GM18858 (cell line): ENCODE data around the gene IGF1R.

Experiments
- ATAC-seq: cut with Tn5 transposase; IDR thresholded peaks from one replicate; pipeline ENCODE4 v1.9.1; 2021; ENCODE audit not compliant: unreplicated experiment

Gene IGF1R

DNA sequence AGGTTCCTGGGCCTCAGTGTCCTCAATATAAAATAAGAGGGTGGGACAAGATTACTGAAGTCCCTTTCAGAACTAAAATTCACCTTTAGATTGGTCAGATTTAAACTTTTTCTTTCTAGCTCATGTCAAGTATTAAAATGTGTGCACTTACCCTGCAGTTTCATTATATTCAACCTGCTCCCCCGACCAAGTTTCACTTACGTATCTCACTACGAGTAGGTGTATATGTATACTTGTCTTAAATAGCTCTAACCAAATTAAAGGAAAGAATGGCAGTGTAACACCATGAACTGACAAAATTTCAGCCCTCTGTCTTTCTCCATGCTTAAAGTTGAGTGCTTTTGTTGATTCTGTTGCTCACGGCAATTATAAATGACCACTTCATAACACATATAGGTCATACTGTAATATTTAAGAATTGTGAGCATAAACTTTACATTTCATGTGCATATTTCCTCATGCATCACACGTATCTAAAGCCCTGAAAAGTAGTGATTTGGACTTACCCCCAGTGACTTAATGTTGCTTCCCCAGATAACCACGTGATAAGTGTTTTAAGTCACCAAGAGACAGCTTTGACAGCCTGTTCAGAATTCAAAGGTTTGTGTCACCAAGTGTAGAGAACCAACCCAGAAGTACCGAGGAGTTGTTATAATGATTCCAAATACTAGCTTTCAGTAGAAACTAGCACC is 289.2 kb downstream of the IGF1R start:
- ATAC-seq: peak; percentile 66

- ATAC-seq: peak; percentile 31
These were observed 289.7 kb downstream of the IGF1R start for GRCh38 chr15:98938105-98938417.

DNA sequence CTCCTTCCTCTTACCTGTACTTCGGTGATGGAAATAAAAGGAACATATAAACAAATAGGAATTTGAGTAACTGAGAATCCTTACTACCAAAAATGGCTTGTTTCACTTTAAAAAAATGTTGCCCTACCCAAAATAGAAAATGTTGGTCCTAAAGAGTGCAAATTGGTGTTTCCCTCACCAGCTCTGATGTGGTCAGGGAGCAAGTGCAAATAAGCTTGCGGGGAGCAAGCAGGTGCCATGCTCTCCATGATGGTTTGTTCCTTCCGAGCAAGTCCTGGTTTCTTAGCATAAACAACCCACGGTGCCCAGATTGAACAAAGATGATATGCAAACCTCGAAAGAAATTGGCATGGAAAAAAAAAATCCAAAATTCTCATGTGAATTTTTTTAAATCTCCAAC is 290.5 kb downstream of the IGF1R start:
- no peak for ATAC-seq

DNA sequence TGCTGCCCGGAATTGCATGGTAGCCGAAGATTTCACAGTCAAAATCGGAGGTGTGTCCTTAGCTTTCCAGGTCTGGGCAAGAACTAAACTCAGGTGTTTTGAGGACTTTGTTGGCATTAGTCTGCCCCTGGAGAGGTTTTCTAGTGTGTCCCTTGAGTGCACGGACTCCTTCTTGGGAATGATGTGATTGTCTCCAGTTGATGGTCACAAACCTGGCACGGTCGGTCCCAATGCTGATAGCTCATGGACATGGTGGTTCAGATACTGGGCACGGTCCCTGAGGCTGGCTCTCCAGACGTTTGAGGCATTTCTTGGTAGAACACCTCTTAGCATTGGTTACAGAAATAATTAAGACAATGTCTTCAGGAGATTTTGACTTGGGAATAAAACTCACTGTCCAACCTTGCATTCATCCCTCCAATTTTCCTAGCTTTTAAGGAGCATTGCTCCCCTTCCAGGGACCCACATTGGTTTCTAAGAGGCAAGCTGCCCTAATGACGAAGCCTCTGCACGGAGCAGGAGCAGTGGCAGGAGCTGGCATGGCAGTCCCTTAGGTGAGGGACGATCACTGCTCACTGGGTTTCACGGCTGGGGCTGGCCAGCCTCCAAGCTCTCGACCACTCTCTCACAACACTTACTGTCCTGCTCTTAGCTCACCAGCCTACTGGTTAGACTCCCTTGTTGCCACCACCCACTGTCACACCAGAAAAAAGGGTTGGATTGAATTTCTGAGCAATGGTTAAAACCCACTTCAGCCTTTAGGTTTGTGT is 291.2 kb downstream of the IGF1R start:
- ATAC-seq: no peak

DNA sequence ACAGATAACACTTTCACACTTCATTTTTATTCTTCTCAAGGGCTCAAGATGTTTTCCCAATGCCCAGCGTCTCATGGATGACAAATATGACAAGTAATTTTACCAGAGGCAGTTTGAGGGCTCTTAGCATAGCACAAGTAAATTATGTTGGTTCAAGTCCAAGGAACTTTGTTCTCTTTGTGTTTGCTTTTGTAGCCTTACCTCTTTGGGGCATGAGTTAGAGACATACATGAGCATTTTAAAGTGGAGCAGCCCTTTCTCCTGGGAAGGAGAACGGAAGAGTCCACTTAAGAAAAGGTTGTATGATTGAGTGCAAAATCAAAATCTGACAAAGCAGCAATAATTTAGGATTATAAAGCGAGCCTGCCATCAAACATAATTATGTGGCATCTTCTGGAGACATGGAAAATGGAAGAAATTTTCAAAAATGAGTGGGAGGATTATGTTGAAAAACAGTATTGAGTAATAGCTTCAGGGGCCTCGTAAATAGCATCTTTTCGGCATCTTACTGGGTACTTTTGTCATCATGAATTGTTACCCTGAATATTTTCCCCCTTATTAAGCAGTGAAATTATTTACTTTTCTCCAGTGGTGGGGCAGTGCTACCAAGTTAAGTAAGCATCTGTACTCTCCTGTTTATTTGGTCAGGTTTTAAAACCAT is 293.4 kb downstream of the IGF1R start:
- ATAC-seq: no peak

DNA sequence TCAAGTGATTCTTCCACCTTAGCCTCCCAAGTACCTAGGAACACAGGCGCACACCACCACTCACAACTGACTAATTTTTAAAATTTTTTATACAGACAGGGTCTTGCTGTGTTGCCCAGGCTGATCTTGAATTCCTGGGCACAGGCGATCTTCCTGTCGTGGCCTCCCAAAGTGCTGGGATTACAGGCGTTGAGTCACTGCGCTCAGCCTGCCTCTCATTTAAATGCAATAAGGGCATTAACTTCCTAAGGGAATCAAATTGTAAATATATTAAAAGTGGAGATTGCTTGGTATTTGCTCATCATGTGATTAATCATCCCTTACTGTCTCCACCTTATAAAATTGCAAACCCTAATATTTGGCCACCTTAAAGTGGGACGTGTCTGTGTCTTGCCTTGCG is 294.1 kb downstream of the IGF1R start:
- ATAC-seq: no peak

DNA sequence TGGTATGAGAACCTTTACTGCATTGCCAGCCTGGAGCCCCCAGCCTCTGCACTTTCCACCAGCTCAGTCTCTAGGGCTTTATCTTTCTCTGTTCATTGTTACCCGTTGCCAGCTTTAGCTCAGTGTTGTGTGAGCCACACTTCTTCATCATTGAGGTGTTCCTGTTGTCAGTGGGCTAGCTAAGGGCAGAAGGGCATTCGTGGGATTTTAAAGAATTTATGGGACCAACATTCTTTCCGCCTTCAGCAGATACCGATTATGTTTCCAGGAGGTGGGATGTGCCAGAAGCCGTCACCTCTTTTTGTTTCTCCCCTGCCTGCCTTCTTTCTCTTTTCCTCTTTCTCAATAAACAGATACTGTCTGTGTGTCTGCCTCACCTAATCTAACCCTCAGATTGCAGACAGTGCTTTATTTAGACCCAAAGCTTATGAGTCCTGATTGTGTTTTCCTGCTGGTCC is 294.7 kb downstream of the IGF1R start:
- no peak for ATAC-seq

GRCh38 chr15:98943601-98944151 is 295.3 kb downstream of the IGF1R start:
- no peak for ATAC-seq

- ATAC-seq: no peak
These were observed 298.2 kb downstream of the IGF1R start for GRCh38 chr15:98946301-98947255.

- no peak for ATAC-seq
These were observed 300.1 kb downstream of the IGF1R start for GRCh38 chr15:98948456-98948855.

GRCh38 chr15:98948941-98949340 is 300.6 kb downstream of the IGF1R start:
- ATAC-seq: no peak

GRCh38 chr15:98949624-98950023 is 301.3 kb downstream of the IGF1R start:
- no peak for ATAC-seq

- no peak for ATAC-seq
These were observed 301.9 kb downstream of the IGF1R start for GRCh38 chr15:98950248-98950647.

- ATAC-seq: no peak
These were observed 302.7 kb downstream of the IGF1R start for GRCh38 chr15:98951004-98951403.

DNA sequence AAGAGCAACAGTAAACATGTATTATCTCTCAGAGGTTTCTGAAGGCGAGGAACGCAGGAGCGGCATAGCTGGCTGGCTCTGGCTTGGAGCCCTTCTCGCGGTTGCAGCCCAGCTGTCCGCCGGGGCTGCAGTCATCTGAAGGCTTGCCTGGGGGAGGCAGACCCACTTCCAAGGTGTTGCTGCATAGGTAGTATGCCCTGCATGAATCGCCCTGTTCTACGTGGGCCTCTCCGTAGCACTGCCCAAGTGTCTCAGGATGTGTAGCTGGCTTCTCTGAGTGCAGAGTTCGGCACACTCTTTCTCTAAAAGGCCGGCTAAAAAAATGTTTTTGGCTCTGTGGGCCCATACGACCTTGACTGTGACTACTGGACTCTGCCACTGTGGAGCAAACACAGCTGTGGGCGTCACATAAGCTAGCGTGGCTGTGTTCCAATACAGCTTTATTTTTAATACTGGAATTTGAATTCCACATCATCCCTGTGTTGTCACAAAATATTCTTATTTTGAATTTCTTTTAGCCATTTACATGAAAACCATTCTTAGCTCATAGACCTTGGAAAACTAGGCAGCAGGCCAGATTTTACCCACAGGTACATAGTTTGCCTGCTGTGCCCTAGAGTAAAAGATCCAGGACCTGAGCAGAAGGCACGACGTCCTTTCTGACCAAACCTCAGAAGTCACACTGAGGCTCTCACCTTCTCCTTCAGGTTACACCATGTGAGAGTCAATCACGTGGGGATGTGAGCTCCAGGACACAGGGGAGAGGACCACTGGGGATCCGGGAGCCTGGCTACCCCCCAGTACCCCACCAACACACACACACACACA is 303.4 kb downstream of the IGF1R start:
- ATAC-seq: no peak

- peak; percentile 97 for ATAC-seq
These were observed 304.1 kb downstream of the IGF1R start for GRCh38 chr15:98952381-98952803.

DNA sequence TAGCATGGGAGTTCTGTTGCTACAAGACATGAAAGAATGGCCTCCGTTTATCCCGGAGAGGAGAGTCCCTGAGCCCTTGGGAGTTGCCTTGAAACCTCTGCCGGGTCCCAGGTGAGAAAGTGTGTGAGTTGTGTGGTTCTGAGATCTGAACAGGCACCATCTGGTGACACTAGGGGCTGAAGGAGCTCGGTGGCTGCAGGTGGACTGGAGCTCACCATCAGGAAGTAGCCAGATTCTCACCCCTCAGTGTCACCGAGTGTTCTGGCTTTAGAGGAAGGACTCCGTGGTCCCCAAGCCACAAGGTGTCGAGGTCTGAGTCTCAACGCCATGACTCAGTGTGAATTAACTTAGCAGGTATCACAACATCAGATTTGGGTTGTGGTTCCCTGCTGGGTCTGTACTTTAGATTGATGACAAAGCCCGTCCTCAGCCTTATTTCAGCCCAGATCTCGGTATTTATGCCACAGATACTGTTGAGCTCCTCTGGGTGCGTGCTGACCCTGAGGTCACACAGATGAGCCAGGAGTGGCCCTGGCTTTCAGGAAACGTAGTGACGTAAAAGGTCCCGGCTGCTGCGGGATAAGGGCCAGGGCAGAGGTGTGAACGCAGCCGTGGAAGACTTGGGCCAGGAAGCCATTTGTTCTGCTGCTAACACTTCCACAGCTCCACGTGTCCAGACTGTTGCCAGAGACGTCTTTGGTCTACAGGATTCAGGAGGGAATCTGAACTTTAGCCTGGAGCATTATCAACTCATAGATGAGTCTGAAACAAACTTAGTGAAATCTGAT is 304.9 kb downstream of the IGF1R start:
- ATAC-seq: no peak

DNA sequence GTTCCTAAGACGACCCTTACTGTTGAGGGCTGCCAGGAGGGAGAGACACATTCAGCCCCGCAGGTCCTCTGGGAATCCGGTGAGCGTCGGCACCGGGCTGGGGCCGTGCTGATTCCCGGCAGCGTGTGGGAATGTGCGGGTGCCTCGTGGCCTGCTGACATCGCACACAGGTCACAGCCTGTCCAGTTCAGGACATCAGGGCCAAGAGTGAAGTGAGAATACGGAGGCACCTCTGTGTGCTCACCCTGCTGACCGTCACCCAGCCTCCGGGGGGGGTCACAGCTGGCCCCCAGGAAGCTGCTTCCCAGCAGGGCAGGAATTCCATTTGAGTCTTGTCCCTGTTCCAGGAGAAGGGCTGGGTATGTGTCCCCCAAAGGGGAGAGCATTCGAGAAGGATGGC is 305.6 kb downstream of the IGF1R start:
- ATAC-seq: no peak

DNA sequence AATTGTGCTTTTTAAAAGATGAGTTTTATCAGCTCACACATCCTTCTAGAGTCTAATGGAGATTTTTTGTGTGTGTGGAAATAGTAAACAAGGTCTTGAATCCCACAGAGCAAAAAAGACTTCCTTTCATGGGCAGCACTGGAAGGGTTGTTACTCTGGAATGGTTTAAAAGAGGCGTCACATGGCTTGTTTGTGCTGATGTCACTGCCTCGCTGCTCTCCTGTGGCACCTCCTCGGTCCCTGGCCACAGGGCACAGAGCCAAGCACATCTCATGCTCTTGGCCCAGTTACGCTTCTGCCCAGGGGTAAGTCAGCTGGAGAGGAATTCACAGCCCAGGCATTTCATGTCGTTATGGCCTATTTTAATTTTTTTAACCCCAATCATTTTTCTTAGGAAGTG is 306.1 kb downstream of the IGF1R start:
- ATAC-seq: no peak
